NCI-H2081 (cell line): ENCODE measurements around the gene IMPA2.

Experiments used
- DNase-seq, 2 experiments: peaks; one replicate each; lab custom pipeline; 2025; lab: John Stamatoyannopoulos, UW

Gene IMPA2

DNA sequence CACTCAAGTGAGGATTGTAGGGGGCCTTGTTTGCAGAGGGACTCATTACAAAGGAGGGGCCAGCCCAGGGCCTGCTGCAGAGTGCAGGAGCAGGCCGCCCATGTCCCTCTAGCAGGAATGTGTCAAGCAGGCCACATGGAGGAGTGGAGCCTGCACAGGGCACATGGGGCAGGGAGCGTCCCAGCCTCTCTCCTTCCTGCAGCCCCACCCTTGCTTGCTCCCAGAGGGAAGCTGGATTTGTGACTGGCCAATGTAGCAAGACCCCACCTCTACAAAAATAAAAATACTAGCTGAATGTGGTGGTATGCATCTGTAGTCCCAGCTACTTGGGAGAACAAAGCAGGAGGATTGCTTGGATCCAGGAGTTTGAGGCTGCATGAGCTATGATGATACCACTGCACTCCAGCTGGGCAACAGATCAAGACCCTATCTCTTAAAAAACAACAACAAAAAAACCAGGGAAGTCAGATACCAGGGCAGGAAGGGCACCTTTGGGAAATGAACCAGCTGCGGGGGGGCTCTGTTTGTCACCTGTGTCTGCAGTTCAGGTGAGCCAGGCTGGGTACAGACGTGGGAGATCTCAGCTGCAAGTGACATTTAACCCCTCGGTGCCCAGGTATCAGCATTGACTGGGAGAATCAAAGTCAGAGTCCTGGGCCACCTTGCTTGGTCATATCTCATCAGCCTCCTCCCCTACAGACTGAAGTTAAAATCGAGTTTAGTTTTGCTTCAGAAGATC, 27.7 kb downstream of the IMPA2 start:
- DNase-seq = no peak

GRCh38 chr18:12009581-12010140, 28.4 kb downstream of the IMPA2 start:
- no peak for DNase-seq

DNA sequence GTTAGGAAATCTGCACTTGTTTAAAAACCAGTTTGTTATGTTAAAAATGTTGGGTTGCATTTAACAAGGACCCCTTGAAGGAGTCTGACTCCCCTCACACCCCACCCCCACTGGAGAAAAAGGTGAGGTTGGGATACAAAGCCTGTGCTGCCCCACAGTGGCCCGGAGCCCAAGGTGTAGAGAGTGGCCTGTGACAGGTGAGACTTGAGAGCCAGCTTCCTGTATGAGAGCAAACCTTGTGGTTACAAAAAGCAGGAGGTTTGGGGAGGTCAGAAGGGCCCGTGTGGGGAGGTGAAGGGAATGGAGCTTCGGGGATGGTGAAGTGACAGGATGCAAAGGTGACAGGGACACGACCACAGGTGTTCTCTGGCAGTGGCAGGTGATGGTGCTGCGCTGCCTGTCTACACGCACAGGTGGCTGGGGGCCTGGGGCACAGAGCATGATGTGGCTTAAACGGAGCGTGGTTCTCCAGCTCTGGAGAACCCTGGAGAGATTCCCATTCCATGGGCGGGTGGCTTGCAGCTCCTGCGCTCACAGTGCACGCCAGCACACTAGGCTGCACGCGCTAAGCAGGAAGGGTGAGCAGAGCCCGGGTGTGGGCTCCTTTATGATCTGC, 29.0 kb downstream of the IMPA2 start:
- DNase-seq = no peak

GRCh38 chr18:12011199-12011956, 30.1 kb downstream of the IMPA2 start:
- no peak for DNase-seq

- no peak for DNase-seq
Observed at GRCh38 chr18:12011957-12012549, 30.7 kb downstream of the IMPA2 start.

GRCh38 chr18:12012697-12013096, 31.4 kb downstream of the IMPA2 start:
- no peak for DNase-seq

- DNase-seq = no peak
Observed at GRCh38 chr18:12013186-12013916, 32.0 kb downstream of the IMPA2 start.

GRCh38 chr18:12014086-12014485, 32.8 kb downstream of the IMPA2 start:
- no peak for DNase-seq

GRCh38 chr18:12014521-12015415, 33.5 kb downstream of the IMPA2 start:
- no peak for DNase-seq

GRCh38 chr18:12015416-12016062, 34.2 kb downstream of the IMPA2 start:
- DNase-seq = no peak

GRCh38 chr18:12017081-12017480, 35.8 kb downstream of the IMPA2 start:
- DNase-seq = no peak

GRCh38 chr18:12018861-12019260, 37.6 kb downstream of the IMPA2 start:
- no peak for DNase-seq

- DNase-seq = no peak
Observed at GRCh38 chr18:12021077-12021476, 39.8 kb downstream of the IMPA2 start.

DNA sequence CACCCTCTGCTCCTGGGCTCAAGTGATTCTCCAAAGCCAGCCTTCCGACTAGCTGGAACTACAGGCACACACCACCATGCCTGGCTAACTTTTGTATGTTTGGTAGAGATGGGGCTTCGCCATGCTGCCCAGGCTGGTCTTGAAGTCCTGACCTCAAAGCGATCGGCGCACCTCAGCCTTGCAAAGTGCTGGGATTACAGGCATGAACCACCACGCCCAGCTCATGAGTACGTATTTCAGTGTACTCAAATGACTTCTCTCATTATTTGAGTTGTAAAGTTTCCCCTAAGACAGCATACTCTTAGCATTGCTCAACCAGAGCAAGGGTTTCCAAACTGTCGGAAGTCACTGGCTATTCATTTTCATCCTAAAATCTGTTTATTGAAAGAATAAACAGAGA, 40.3 kb downstream of the IMPA2 start:
- DNase-seq = no peak

- no peak for DNase-seq
Observed at GRCh38 chr18:12023375-12023774, 42.1 kb downstream of the IMPA2 start.

GRCh38 chr18:12026562-12026961, 45.3 kb downstream of the IMPA2 start:
- DNase-seq = no peak

- no peak for DNase-seq
Observed at GRCh38 chr18:12027046-12027445, 45.7 kb downstream of the IMPA2 start.

GRCh38 chr18:12027480-12027879, 46.2 kb downstream of the IMPA2 start:
- DNase-seq = no peak

DNA sequence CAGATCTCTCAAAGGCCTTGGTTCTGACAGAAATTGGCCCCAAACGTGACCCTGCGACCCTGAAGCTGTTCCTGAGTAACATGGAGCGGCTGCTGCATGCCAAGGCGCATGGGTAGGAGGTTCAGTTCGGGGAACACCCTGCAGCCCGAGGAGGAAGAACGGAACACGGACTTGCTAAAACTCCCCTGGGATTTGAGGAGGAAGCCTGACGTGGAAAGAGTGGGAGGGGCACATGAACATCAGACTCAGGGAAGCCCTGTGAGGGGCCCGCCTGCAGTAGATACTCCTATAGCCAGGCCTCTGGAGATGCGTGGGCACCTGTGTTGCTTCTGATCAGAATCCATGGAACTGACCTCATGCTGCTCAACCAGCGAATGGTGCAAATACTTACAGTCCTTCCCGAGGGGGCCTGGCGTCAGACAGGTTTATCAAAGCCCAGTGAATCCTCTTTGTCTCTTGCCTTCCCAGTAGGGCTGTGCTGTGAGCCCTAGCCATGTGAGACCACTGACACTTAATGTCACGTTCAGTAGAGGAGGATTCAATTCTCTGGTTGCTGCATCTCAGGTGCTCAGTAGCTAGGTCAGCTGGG, 46.8 kb downstream of the IMPA2 start:
- DNase-seq = no peak

DNA sequence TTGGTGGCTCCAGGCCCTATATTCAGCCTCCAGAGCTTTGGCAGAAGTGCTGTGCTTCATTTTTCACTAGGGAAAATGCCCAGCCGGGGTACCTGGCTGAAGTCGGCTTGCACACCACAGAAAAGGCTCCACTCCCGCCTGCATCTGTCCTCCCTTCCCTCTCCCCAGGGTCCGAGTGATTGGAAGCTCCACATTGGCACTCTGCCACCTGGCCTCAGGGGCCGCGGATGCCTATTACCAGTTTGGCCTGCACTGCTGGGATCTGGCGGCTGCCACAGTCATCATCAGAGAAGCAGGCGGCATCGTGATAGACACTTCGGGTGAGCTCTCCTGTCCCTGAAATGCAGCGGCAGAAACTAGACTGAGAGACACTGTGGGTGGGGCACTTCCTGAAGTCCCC, 47.4 kb downstream of the IMPA2 start:
- DNase-seq = peak in 1 of 2 experiments; percentile 32
